Nephron (organoid): Measurements from ENCODE around the gene NFXL1.

Source experiments
- H3K27ac Mint-ChIP-seq, 3 experiments: 2 replicates each; pipeline ENCODE4 v1.8.0; 2020; ENCODE audit warnings: mixed read lengths in 3 of 3, mild to moderate bottlenecking in 2 of 3, moderate library complexity in 1 of 3
- H3K27me3 Mint-ChIP-seq: 2 replicates; pipeline ENCODE4 v1.8.0; 2021; ENCODE audit warnings: low read depth, mild to moderate bottlenecking, moderate library complexity, mixed read lengths
- H3K36me3 Mint-ChIP-seq: 2 replicates; pipeline ENCODE4 v1.8.0; 2020; ENCODE audit warnings: low read depth, mixed read lengths
- H3K4me1 Mint-ChIP-seq: 2 replicates; pipeline ENCODE4 v1.8.0; 2020; ENCODE audit warnings: mixed read lengths
- H3K4me3 Mint-ChIP-seq, 3 experiments: 2 replicates each; pipeline ENCODE4 v1.8.0; 2020; ENCODE audit warnings: mild to moderate bottlenecking in 3 of 3, mixed read lengths in 3 of 3, moderate library complexity in 2 of 3
- H3K9me3 Mint-ChIP-seq: 2 replicates; pipeline ENCODE4 v1.8.0; 2020; ENCODE audit warnings: mixed read lengths
- TF ChIP-seq, protein P1 (sequence below), 3 experiments: fragments of 200-600 bp; sonication (generic); IDR thresholded peaks; one replicate each; pipeline ENCODE4 v1.5.0; 2021; ENCODE audit warnings: antibody characterized with exemption in 3 of 3; ENCODE audit not compliant: unreplicated experiment in 3 of 3

NFXL1 gene

DNA sequence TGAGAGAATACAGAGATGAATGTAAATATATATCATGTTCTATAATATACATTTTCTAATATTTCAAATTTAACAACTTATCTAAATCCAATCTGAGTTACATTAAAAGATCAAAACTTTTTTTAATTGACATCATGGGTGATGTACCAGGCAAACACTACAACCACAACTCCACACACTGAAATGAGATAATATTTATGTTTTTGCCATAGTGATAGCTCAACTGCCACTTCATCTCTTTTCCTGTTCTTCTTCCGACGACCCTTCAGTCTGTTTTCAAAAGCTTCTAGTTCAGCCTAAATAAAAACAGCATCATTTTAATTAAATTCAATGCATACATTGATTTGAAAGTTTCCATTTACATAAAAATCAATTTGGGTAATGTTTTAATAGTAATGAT lies 66.3 kb downstream of the NFXL1 start:
- H3K9me3 Mint-ChIP-seq: peaks cover 5% of the 10 kb centered on the region
- peaks cover 65% of the 10 kb centered on the region for H3K36me3 Mint-ChIP-seq
- no peak overlapping the region for H3K27ac Mint-ChIP-seq
- H3K4me3 Mint-ChIP-seq: no peak overlapping the region
- TF ChIP-seq, protein P1, sequence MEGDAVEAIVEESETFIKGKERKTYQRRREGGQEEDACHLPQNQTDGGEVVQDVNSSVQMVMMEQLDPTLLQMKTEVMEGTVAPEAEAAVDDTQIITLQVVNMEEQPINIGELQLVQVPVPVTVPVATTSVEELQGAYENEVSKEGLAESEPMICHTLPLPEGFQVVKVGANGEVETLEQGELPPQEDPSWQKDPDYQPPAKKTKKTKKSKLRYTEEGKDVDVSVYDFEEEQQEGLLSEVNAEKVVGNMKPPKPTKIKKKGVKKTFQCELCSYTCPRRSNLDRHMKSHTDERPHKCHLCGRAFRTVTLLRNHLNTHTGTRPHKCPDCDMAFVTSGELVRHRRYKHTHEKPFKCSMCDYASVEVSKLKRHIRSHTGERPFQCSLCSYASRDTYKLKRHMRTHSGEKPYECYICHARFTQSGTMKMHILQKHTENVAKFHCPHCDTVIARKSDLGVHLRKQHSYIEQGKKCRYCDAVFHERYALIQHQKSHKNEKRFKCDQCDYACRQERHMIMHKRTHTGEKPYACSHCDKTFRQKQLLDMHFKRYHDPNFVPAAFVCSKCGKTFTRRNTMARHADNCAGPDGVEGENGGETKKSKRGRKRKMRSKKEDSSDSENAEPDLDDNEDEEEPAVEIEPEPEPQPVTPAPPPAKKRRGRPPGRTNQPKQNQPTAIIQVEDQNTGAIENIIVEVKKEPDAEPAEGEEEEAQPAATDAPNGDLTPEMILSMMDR (IDR thresholded peaks at IDR 0.05; ENCODE audit: unreplicated experiment in 3 of 3): no peak
- H3K27me3 Mint-ChIP-seq: no peaks in the 10 kb centered on the region
- peaks cover 12% of the 10 kb centered on the region for H3K4me1 Mint-ChIP-seq

- Mint-ChIP-seq H3K36me3 (peaks cover 39% of the 10 kb centered on the region), H3K4me3 (no peak overlapping the region), H3K4me1 (peaks cover 2% of the 10 kb centered on the region), H3K27me3 (peaks cover 14% of the 10 kb centered on the region), H3K27ac (no peak overlapping the region), H3K9me3 (peaks cover 5% of the 10 kb centered on the region)
- TF ChIP-seq, protein P1 (IDR thresholded peaks at IDR 0.05; ENCODE audit: unreplicated experiment in 3 of 3): no peak
Measured at GRCh38 chr4:47842985-47843384, 71.4 kb downstream of the NFXL1 start.

- TF ChIP-seq, protein P1 (IDR thresholded peaks at IDR 0.05; ENCODE audit: unreplicated experiment in 3 of 3): no peak
- Mint-ChIP-seq H3K4me3 (no peak overlapping the region), H3K27me3 (peaks cover 34% of the 10 kb centered on the region), H3K4me1 (peaks cover 14% of the 10 kb centered on the region), H3K27ac (no peak overlapping the region), H3K9me3 (no peaks in the 10 kb centered on the region), H3K36me3 (peaks cover 20% of the 10 kb centered on the region)
Measured at GRCh38 chr4:47840291-47840690, 74.1 kb downstream of the NFXL1 start.

DNA sequence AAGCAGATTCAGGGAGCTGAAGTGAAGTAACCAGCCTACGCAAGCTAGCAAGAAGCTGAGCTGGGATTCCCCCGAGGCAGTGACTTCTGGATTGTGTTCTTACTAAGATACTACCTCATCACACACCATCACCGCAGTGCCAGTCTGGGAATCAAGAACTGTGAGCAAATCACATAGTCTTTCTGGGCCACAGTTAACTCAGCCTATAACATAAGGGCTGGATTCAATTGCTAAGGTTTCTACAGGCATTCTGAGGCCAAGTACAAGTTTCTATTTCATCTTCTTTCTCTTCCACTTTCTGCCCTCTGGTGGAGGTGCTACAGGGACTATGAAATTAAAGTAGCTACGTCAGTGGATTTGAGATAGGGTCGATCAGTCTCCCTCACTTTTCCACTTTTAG lies 75.1 kb downstream of the NFXL1 start:
- Mint-ChIP-seq H3K4me3 (peak overlapping the region; percentile 17 to 48 (median 28)), H3K36me3 (peaks cover 16% of the 10 kb centered on the region), H3K9me3 (no peaks in the 10 kb centered on the region), H3K27me3 (peaks cover 39% of the 10 kb centered on the region), H3K27ac (no peak overlapping the region), H3K4me1 (peaks cover 14% of the 10 kb centered on the region)
- TF ChIP-seq, protein P1 (IDR thresholded peaks at IDR 0.05; ENCODE audit: unreplicated experiment in 3 of 3): peak; percentile 25 to 41 (median 29)

DNA sequence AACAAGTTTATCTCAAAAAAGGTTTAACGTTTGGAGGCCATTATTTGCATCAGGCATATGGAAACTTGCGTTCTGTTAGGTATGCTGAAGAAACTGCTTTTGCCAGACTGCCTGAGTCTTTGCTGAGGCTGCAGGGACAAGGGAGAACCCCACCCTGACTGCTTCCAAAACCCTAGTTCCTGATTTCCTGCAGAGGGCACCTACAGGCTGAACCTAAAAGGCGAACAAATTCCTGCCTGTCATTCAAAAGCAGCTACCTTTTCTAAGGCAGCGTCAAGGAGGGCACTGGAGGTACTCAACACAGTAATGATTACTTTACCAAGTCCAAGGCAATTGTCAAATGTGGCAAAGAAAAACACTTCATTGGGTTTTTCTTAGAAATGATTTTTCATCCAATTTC lies 75.9 kb downstream of the NFXL1 start:
- Mint-ChIP-seq H3K9me3 (no peaks in the 10 kb centered on the region), H3K36me3 (peaks cover 11% of the 10 kb centered on the region), H3K27me3 (peaks cover 39% of the 10 kb centered on the region), H3K4me1 (peaks cover 14% of the 10 kb centered on the region), H3K27ac (no peak overlapping the region), H3K4me3 (peak overlapping the region; percentile 84 to 88 (median 87))
- TF ChIP-seq, protein P1 (IDR thresholded peaks at IDR 0.05; ENCODE audit: unreplicated experiment in 3 of 3): no peak

DNA sequence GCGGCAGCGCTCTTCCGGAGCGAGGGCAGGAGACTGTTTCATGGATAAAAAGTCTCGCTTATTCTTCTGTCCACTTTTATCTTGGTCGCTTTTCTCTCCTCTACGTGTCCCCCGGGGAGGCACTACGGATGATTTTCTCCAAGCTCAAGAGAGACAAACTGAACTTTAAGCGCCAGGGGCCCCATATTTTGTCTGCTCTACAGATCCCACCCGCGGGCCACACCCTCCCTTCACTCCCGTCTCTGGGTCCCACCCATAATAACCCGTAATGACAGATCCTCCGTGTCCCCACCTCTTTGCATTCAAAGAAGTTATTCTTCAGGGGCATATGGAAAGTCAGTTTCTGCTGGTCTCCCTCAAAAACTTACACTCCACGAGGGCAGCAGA lies 76.5 kb downstream of the NFXL1 start, which contains the start of gene CORIN:
CORIN (minus strand) TSS at position 160 of the 387 bp plus-strand sequence; CDS start at position 42, 118 bp downstream.
- H3K36me3 Mint-ChIP-seq: peaks cover 15% of the 10 kb centered on the region
- H3K4me3 Mint-ChIP-seq: peak within 1 kb of the TSS; percentile 84 to 88 (median 87)
- H3K27ac Mint-ChIP-seq: peak within 1 kb of the TSS; percentile 20 to 68 (median 35)
- TF ChIP-seq, protein P1 (IDR thresholded peaks at IDR 0.05; ENCODE audit: unreplicated experiment in 3 of 3): no peak
- peaks cover 39% of the 10 kb centered on the region for H3K27me3 Mint-ChIP-seq
- no peaks in the 10 kb centered on the region for H3K9me3 Mint-ChIP-seq
- H3K4me1 Mint-ChIP-seq: peaks cover 14% of the 10 kb centered on the region
